Myocyte (in vitro differentiated cells): ENCODE results near the gene EVC. TPM values are rescaled to one million over a fixed set of nuclear protein-coding genes. Genes with fewer than 3 reads are reported as not detected.
A peak's percentile ranks its signal among the peaks of the same experiment; 100 is the strongest.
"Not testable (repeated sequence)": the region's sequence is repeated elsewhere in the genome, so short reads cannot be mapped to it uniquely, and the experiment has no call there.

Experiments used
- DNase-seq: peaks from one replicate; pipeline ENCODE4 v3.0.0-alpha.2; 2012; ENCODE audit warnings: low read depth
- total RNA-seq: library from RNA; depleted of rRNA; stranded (reverse); fragments of >200 nt; gene quantifications from 2 replicates; pipeline ENCODE4 v1.2.3, GENCODE V29; 2014

Gene EVC
- total RNA-seq, 1 donor from 2014 or later: 82.9 TPM

DNA sequence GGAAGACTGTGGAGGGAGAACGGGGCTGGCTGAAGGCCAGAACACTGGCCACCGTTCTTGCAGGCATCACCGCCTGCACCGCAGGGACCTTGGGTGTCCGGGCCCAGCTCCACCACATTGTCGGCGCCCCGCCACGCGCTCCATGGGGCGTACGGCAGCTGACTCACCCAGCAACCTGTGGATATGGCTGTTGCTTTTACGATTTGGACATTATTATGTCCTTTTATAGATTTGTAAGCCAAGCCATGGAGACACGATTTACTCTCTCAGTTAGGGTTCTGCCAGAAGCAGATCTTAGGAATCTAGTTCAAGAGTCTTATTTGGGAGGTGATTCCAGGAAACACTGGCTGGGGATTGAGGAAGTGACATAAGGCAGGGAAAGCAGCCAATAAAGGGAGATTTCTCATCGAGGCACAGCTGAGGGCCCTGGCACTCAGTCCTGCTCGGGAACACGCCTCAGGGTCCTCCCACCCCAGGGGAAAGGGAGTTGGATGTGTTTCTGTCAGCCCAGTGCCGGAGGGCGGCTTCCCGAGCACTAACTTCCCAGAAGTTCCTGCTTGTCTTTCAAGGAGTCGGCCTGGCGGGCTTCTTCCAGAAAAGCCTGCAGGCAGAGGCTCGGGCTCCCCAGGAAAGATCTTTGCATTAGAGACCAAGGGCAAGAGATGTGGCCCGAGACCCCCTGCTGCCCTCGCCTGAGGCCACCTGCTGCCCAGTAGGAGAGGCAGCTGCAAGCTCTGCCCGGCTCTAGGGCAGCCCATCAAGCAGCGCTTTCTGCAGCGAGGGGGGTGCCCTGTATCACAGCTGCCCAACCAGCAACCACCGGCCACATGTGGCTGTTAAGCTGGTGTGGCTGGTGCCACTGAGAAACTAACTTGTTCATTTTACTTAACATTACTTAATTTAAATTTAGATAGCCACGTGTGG, 129.0 kb downstream of the EVC start:
- DNase-seq: peak; percentile 39

- no peak for DNase-seq
Observed at GRCh38 chr4:5842456-5842855, 131.5 kb downstream of the EVC start.

GRCh38 chr4:5843573-5844530, 132.9 kb downstream of the EVC start:
- DNase-seq: no peak

- DNase-seq: no peak
Observed at GRCh38 chr4:5845035-5845905, 134.3 kb downstream of the EVC start.

GRCh38 chr4:5851637-5852301, 140.8 kb downstream of the EVC start:
- no peak for DNase-seq

DNA sequence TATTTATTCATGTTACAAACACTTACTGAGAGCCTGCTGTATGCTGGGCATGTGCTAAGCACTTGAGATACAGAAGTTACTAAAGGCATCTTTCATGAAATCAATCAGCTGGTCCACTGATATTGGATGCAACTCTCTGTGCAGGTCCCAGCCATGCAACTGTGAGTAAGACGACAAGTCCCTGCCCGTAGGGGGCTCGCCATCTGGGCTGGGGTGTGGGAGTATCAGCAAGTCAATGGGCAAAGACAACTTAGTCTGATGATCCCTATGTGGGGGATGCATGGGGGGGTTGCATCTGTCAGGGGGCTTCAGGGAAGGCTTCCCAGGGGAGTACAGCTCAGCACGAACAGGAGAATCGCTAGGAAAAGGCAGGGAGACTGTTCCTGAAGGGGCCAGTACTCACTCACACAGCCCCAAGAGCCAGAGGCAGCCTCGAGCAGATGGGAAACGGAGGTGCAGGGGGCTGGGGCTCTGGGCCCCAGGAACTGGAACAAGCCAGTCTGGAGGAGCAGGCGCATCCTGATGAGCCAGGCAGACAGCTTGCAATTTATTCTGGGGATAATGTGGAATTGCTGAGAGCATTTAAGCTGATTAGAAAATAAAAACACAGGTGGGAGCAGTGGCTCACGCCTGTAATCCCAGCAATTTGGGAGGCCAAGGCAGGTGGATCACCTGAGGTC, 141.7 kb downstream of the EVC start:
- no peak for DNase-seq

GRCh38 chr4:5854929-5855328, 143.9 kb downstream of the EVC start:
- no peak for DNase-seq

DNA sequence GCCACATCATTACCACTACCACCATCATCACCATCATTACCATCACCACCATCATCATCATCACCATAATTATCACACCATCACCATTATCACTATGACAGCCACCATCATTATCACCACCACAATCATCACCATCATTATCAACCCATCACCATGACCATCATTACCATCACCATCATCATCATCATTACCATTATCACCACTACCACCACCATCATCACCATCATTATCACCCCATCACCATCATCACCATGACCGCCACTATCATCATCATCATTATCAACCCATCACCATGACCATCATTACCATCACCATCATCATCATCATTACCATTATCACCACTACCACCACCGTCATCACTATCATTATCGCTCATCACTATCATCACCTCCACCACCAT, 145.4 kb downstream of the EVC start:
- DNase-seq: not testable (repeated sequence)

GRCh38 chr4:5857199-5857598, 146.2 kb downstream of the EVC start:
- DNase-seq: no peak

DNA sequence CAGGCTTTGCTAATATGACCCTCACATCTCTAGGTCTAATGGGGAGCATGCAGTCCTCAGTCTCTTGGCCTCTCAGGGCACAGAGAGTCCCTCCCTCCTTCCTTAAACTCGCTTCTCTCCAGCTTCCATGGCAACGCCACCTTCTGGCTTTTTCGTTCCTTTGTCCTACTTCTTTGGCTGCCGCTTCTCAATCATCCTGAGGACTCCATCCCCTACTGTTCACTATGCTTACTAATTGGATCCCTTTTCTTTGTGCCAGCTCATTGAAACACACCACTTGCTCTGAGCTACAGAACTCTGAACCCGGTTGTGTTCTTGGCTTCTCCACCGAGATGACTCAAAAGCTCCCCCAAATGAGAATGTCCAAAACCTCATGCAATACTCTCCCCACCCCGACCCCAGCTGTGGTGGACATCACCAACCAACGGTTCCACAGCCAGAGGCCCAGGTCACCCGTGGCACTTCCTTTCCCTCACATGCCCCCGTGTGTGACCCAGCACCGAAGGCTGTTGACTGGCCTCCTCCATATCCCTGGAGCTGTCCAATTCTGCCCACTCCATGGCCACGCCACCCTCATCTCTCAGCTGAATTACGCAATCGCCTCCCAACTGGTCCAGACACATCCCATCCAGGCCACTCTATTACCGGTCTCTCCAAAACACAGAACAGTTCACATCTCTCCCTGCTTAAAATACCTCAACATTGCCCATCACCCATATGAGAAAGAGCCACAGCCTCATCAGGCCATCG, 147.2 kb downstream of the EVC start:
- DNase-seq: no peak

DNA sequence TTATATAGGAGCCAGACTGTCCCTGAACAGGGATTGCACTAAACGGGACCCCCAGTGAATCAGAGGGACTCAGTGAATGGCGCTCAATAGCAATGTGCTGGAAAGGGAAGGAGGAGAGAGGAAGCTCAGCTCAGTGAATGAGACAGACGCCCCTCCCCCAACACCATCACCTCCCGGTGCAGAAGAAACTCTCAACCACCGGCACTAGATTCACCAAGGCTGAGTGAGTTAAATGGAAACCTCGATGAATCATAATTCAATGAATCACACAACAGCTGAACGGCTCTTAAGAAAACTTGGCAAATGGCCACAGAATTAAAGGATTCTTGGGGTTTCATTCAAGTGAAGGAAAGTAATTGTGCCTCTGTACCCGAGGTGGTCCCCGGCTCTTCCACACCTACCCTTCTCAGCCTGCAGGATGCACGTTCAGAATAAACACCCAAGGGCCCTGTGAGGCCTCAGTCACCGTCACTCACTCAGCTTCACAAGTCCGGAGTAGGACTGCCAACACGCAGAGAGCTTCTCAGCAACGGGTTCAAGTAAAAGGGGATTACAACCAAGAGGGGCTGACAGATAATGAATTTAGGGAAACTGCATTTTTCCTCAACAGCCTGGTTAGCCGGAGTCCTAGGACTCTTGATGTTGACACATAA, 152.6 kb downstream of the EVC start:
- peak; percentile 97 for DNase-seq

Other genes starting within 250 kb of the EVC start
- 10.8 and 11.6 TPM in 2 replicates for gene EVC2, start 2.6 kb upstream of the EVC start, total RNA-seq
- 23.2 and 23.6 TPM in 2 replicates for gene CRMP1, start 181.9 kb downstream of the EVC start, total RNA-seq